Esophagus muscularis mucosa (tissue), 4 donors: Measurements from ENCODE around the gene PLA2G6. TPM values are rescaled to one million over a fixed set of nuclear protein-coding genes. Genes with fewer than 3 reads are reported as not detected.

Source experiments
- DNase-seq: peaks from one replicate; pipeline ENCODE4 v3.0.0-alpha.2; 2017; ENCODE audit errors: extremely low spot score
- H3K27ac ChIP-seq, 4 donors: fragments of 200-600 bp; sonication (generic); replicated peaks in 1 of 4; 1 replicate in 3 of 4; 2 replicates in 1 of 4; pipeline ENCODE4 v1.5.1; 2016 to 2019; ENCODE audit warnings: mild to moderate bottlenecking in 1 of 4
- H3K27me3 ChIP-seq, 4 donors: fragments of 200-600 bp; sonication (generic); one replicate each; pipeline versions ENCODE4 v1.5.1 to v1.6.0; 2016 to 2019
- H3K36me3 ChIP-seq, 4 donors: fragments of 200-600 bp; sonication (generic); one replicate each; pipeline ENCODE4 v1.5.1; 2016 to 2019
- H3K4me1 ChIP-seq, 4 donors: fragments of 200-600 bp; sonication (generic); one replicate each; pipeline ENCODE4 v1.5.1; 2016 to 2019
- H3K4me3 ChIP-seq, 4 donors: fragments of 200-600 bp; sonication (generic); 1 replicate in 2 of 4; 2 replicates in 2 of 4; pipeline ENCODE4 v1.5.1; 2016 to 2019; ENCODE audit warnings: mild to moderate bottlenecking in 4 of 4, moderate library complexity in 1 of 4
- H3K9me3 ChIP-seq, 4 donors: fragments of 200-600 bp; sonication (generic); 1 replicate in 3 of 4; 2 replicates in 1 of 4; pipeline ENCODE4 v1.5.1; 2016 to 2019
- CTCF ChIP-seq, 3 experiments: fragments of 200-600 bp in 2 of 3; fragments of 450-650 bp in 1 of 3; sonication (generic) in 2 of 3; IDR thresholded peaks; one replicate each; pipeline ENCODE4 v1.5.1; 2017 to 2019; ENCODE audit warnings: antibody characterized with exemption in 3 of 3, mild to moderate bottlenecking in 2 of 3, moderate library complexity in 1 of 3
- EP300 ChIP-seq: sonication (generic); formaldehyde crosslinking; IDR thresholded peaks from one replicate; pipeline ENCODE4 v1.6.1; 2017; ENCODE audit warnings: antibody characterized with exemption
- POLR2A ChIP-seq: fragments of 450-650 bp; IDR thresholded peaks from one replicate; pipeline ENCODE4 v1.6.1; 2017; ENCODE audit warnings: antibody characterized with exemption, moderate library complexity, mild to moderate bottlenecking, low read depth
- POLR2AphosphoS5 ChIP-seq, 2 donors: sonication (generic); formaldehyde crosslinking; IDR thresholded peaks; one replicate each; pipeline ENCODE4 v1.6.1; 2017; ENCODE audit warnings: antibody characterized with exemption in 2 of 2
- WGBS: methylation state at CpG from one replicate; pipeline ENCODE4 v1.1.5; 2018; 5-methylcytosine and 5-hydroxymethylcytosine counted together
- intact Hi-C: fragments of 100-400 bp; cut with DNase I; formaldehyde crosslinking; loops from one replicate; pipeline ENCODE4 v1.15.1; 2023
- total RNA-seq, 4 donors: library from RNA; depleted of rRNA; stranded (reverse); fragments of >200 nt; gene quantifications; one replicate each; pipeline versions ENCODE4 v1.1.0 to v1.2.1, GENCODE V29; 2016

PLA2G6 gene
- total RNA-seq, 4 donors from 2014 or later = 13.9 to 18.3 (median 15.6) TPM

GRCh38 chr22:38129021-38129420 is 52.6 kb downstream of the PLA2G6 start:
- DNase-seq = no peak
- Histone ChIP-seq H3K27me3 (no peaks in the 10 kb centered on the region), H3K36me3 (peaks cover 0 to 87% (median 59%) of the 10 kb centered on the region in 4 donors), H3K27ac (no peak overlapping the region), H3K4me3 (no peak overlapping the region), H3K9me3 (no peaks in the 10 kb centered on the region), H3K4me1 (peaks cover 0 to 5% (median 2%) of the 10 kb centered on the region in 4 donors)
- TF ChIP-seq POLR2A (no peak), EP300 (no peak), POLR2AphosphoS5 (IDR thresholded peaks at IDR 0.05) (no peak), CTCF (IDR thresholded peaks at IDR 0.05) (no peak)
- 80% methylated on average over 8 of the region's 10 CpGs for WGBS
- intact Hi-C loops = no loop called here

GRCh38 chr22:38127869-38128268 is 53.8 kb downstream of the PLA2G6 start:
- no peak for TF ChIP-seq CTCF (IDR thresholded peaks at IDR 0.05)
- TF ChIP-seq EP300 = no peak
- TF ChIP-seq POLR2A = no peak
- TF ChIP-seq POLR2AphosphoS5 (IDR thresholded peaks at IDR 0.05) = no peak
- Histone ChIP-seq H3K4me1 (peaks cover 0 to 5% (median 2%) of the 10 kb centered on the region in 4 donors), H3K36me3 (peaks cover 0 to 76% (median 47%) of the 10 kb centered on the region in 4 donors), H3K27ac (no peak overlapping the region), H3K27me3 (no peaks in the 10 kb centered on the region), H3K9me3 (no peaks in the 10 kb centered on the region), H3K4me3 (no peak overlapping the region)
- intact Hi-C loops = no loop called here
- DNase-seq = no peak
- no CpG with 5 or more reads among the region's 9 CpGs for WGBS

GRCh38 chr22:38126928-38127668 is 54.5 kb downstream of the PLA2G6 start:
- WGBS = 94% methylated on average over 23 of the region's 23 CpGs
- intact Hi-C loops = no loop called here
- DNase-seq = no peak
- no peak overlapping the region for H3K27ac ChIP-seq
- H3K9me3 ChIP-seq = no peaks in the 10 kb centered on the region
- no peaks in the 10 kb centered on the region for H3K27me3 ChIP-seq
- TF ChIP-seq POLR2AphosphoS5 (IDR thresholded peaks at IDR 0.05) = no peak
- TF ChIP-seq EP300 = no peak
- H3K36me3 ChIP-seq = peaks cover 0 to 68% (median 40%) of the 10 kb centered on the region in 4 donors
- H3K4me1 ChIP-seq = peaks cover 0 to 5% (median 2%) of the 10 kb centered on the region in 4 donors
- H3K4me3 ChIP-seq = no peak overlapping the region

GRCh38 chr22:38125751-38126201 is 55.9 kb downstream of the PLA2G6 start:
- no peak overlapping the region for H3K4me3 ChIP-seq
- no peaks in the 10 kb centered on the region for H3K4me1 ChIP-seq
- no peak for TF ChIP-seq EP300
- no peak for TF ChIP-seq POLR2AphosphoS5 (IDR thresholded peaks at IDR 0.05)
- no peak for TF ChIP-seq CTCF (IDR thresholded peaks at IDR 0.05)
- no peak for TF ChIP-seq POLR2A
- peaks cover 0 to 61% (median 36%) of the 10 kb centered on the region in 4 donors for H3K36me3 ChIP-seq
- no peak overlapping the region for H3K27ac ChIP-seq
- WGBS = 84% methylated on average over 7 of the region's 11 CpGs
- no peaks in the 10 kb centered on the region for H3K9me3 ChIP-seq
- intact Hi-C loops = no loop called here
- H3K27me3 ChIP-seq = no peaks in the 10 kb centered on the region
- no peak for DNase-seq

GRCh38 chr22:38125038-38125610 is 56.5 kb downstream of the PLA2G6 start:
- H3K4me1 ChIP-seq = no peaks in the 10 kb centered on the region
- no peak for DNase-seq
- no peak for TF ChIP-seq EP300
- TF ChIP-seq POLR2A = no peak
- TF ChIP-seq POLR2AphosphoS5 (IDR thresholded peaks at IDR 0.05) = no peak
- H3K4me3 ChIP-seq = no peak overlapping the region
- 96% methylated on average over 14 of the region's 14 CpGs for WGBS
- intact Hi-C loops = no loop called here
- H3K27ac ChIP-seq = no peak overlapping the region
- H3K27me3 ChIP-seq = no peaks in the 10 kb centered on the region
- H3K36me3 ChIP-seq = peaks cover 0 to 60% (median 35%) of the 10 kb centered on the region in 4 donors
- H3K9me3 ChIP-seq = no peaks in the 10 kb centered on the region
